B cell (primary cell): ENCODE data around the gene SLC7A5. TPM values are rescaled to one million over a fixed set of nuclear protein-coding genes. Genes with fewer than 3 reads are reported as not detected.

Experiments
- ATAC-seq: fragments of 200-7000 bp; cut with Tn5 transposase; one replicate; pipeline ENCODE4 v1.10.0; 2021; ENCODE audit warnings: low read depth, mild to moderate bottlenecking, moderate number of reproducible peaks, moderate library complexity
- CTCF ChIA-PET: fragments of 350-600 bp; sonication (Branson Sonifier 250); formaldehyde crosslinking; loops from one replicate; lab custom pipeline; 2021; ENCODE audit warnings: antibody characterized with exemption, inconsistent platforms; lab: Charles Lee
- POLR2A ChIA-PET: fragments of 350-600 bp; sonication (Branson Sonifier 250); formaldehyde crosslinking; loops from one replicate; lab custom pipeline; 2021; ENCODE audit warnings: antibody characterized with exemption; lab: Charles Lee
- DNase-seq: peaks from one replicate; pipeline ENCODE4 v3.0.0; 2013
- H2AFZ ChIP-seq: 2 replicates; pipeline ENCODE4 v1.6.1; 2012; ENCODE audit warnings: mild to moderate bottlenecking, low read depth, low read length; ENCODE audit not compliant: insufficient read depth, poor library complexity, severe bottlenecking
- H3K27ac ChIP-seq, 2 donors: 1 replicate in 1 of 2; 2 replicates in 1 of 2; pipeline ENCODE4 v1.5.1; 2012 to 2013; ENCODE audit warnings: low read length in 2 of 2, mild to moderate bottlenecking in 2 of 2, moderate library complexity in 1 of 2
- H3K27me3 ChIP-seq, 4 experiments: fragments of 200-600 bp in 1 of 4; sonication (generic) in 1 of 4; replicated peaks in 1 of 4; 1 replicate in 2 of 4; 2 replicates in 2 of 4; pipeline versions ENCODE4 v1.6.1 to v1.7.0; 2013 to 2016; ENCODE audit warnings: low read length in 3 of 4, mild to moderate bottlenecking in 2 of 4, mixed read lengths in 1 of 4, moderate library complexity in 1 of 4; ENCODE audit not compliant: insufficient read depth in 4 of 4, control insufficient read depth in 3 of 4; ENCODE audit errors: control extremely low read depth in 1 of 4
- H3K36me3 ChIP-seq, 2 experiments: replicated peaks in 1 of 2; 1 replicate in 1 of 2; 2 replicates in 1 of 2; pipeline versions ENCODE4 v1.6.1 to v1.7.1; 2013; ENCODE audit warnings: low read length in 1 of 2; ENCODE audit not compliant: insufficient read depth in 2 of 2, control insufficient read depth in 1 of 2; ENCODE audit errors: control extremely low read depth in 1 of 2, extremely low read depth in 1 of 2
- H3K4me1 ChIP-seq, 2 donors: fragments of 200-600 bp in 1 of 2; sonication (generic) in 1 of 2; 1 replicate in 1 of 2; 2 replicates in 1 of 2; pipeline versions ENCODE4 v1.5.1 to v1.6.1; 2013 to 2017; ENCODE audit warnings: low read length in 2 of 2; ENCODE audit not compliant: control insufficient read depth in 2 of 2, insufficient read depth in 2 of 2
- H3K4me2 ChIP-seq: replicated peaks from 2 replicates; pipeline ENCODE3; 2012; ENCODE audit warnings: mild to moderate bottlenecking, low read depth, low read length; ENCODE audit not compliant: poor library complexity, severe bottlenecking
- H3K4me3 ChIP-seq, 5 experiments: fragments of 200-600 bp in 1 of 5; sonication (generic) in 1 of 5; 1 replicate in 3 of 5; 2 replicates in 2 of 5; pipeline versions ENCODE4 v1.5.1 to v1.7.0; 2011 to 2016; ENCODE audit warnings: low read length in 4 of 5, mild to moderate bottlenecking in 4 of 5, low read depth in 2 of 5, control low read depth in 1 of 5, moderate library complexity in 1 of 5; ENCODE audit not compliant: insufficient read depth in 1 of 5; ENCODE audit errors: control extremely low read depth in 1 of 5, extremely low read depth in 1 of 5
- H3K79me2 ChIP-seq: fragments of 200-600 bp; sonication (generic); one replicate; pipeline ENCODE4 v1.6.0; 2016; ENCODE audit warnings: low read length; ENCODE audit not compliant: control insufficient read depth, insufficient read depth
- H3K9ac ChIP-seq: fragments of 200-600 bp; sonication (generic); 2 replicates; pipeline ENCODE4 v1.6.1; 2017; ENCODE audit warnings: mild to moderate bottlenecking, low read length, moderate library complexity
- H3K9me3 ChIP-seq, 3 donors: one replicate each; pipeline versions ENCODE4 v1.6.1 to v1.7.1; 2013; ENCODE audit warnings: low read length in 2 of 3; ENCODE audit not compliant: control insufficient read depth in 2 of 3, insufficient read depth in 1 of 3; ENCODE audit errors: control extremely low read depth in 1 of 3
- H4K20me1 ChIP-seq: 2 replicates; pipeline ENCODE4 v1.6.0; 2012; ENCODE audit warnings: mild to moderate bottlenecking, low read length; ENCODE audit not compliant: insufficient read depth, control insufficient read depth, poor library complexity, severe bottlenecking
- H3K27ac Mint-ChIP-seq: one replicate; pipeline ENCODE4 v1.8.0; 2021; ENCODE audit warnings: mixed read lengths
- H3K27me3 Mint-ChIP-seq: one replicate; pipeline ENCODE4 v1.8.0; 2021; ENCODE audit warnings: mixed read lengths
- H3K4me1 Mint-ChIP-seq: one replicate; pipeline ENCODE4 v1.8.0; 2021; ENCODE audit warnings: mixed read lengths
- H3K4me3 Mint-ChIP-seq: one replicate; pipeline ENCODE4 v1.8.0; 2021; ENCODE audit warnings: mixed read lengths
- H3K9me3 Mint-ChIP-seq: one replicate; pipeline ENCODE4 v1.8.0; 2022; ENCODE audit warnings: mixed read lengths; ENCODE audit not compliant: insufficient read depth
- EZH2 ChIP-seq: IDR thresholded peaks from 2 replicates; pipeline ENCODE4 v1.6.1; 2012; ENCODE audit warnings: borderline replicate concordance, low read depth, mild to moderate bottlenecking, moderate library complexity, low read length; ENCODE audit not compliant: insufficient read depth, poor library complexity, severe bottlenecking
- WGBS: methylation state at CpG from one replicate; pipeline ENCODE4 v1.1.5; 2013; ENCODE audit warnings: missing lambda C conversion rate; ENCODE audit not compliant: insufficient coverage; 5-methylcytosine and 5-hydroxymethylcytosine counted together
- intact Hi-C: fragments of 100-400 bp; cut with micrococcal nuclease; formaldehyde crosslinking; loops from one replicate; pipeline ENCODE4 v1.10.0; 2022
- polyA plus RNA-seq: library from polyadenylated mRNA; depleted of rRNA; stranded (reverse); fragments of >200 nt; gene quantifications from 2 replicates; pipeline ENCODE4 v1.2.3, GENCODE V29; 2012
- total RNA-seq, 2 donors: library from RNA; stranded (reverse); fragments of 120-200 nt in 1 of 2; gene quantifications; 1 replicate in 1 of 2; 2 replicates in 1 of 2; pipeline versions ENCODE4 v1.2.3 to v1.2.4, GENCODE V29; 2013 to 2022
- TF ChIP-seq, protein P1 (sequence below): fragments of 200-600 bp; IDR thresholded peaks from one replicate; pipeline ENCODE4 v1.8.0; 2022; ENCODE audit warnings: antibody characterized with exemption, mild to moderate bottlenecking

The SLC7A5 gene
- total and polyA plus RNA-seq, 2 donors (not counting 1 experiment from before 2014, with no cell fraction given): 2.5 to 20.9 TPM

DNA sequence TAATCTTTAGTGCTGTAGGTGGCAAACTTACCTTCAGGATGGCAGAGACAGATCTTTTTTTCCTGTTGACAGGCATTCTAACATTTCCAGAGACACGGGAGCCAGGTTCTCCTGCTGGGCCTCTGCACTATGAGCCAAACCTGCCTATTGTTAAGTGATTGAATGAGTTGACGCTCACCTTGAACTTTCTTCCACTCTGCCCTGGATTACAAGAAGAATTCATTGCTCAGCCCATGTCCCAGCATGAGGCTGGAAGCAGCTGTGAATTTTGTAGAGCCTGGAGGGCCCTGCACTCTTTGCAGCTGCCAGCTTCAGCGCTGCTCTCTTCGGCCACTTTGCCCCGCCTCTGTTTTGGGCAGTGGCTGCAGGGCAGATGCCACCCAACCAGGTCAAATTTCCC is 9.4 kb upstream of the SLC7A5 start:
- TF ChIP-seq EZH2: no peak
- TF ChIP-seq, protein P1, sequence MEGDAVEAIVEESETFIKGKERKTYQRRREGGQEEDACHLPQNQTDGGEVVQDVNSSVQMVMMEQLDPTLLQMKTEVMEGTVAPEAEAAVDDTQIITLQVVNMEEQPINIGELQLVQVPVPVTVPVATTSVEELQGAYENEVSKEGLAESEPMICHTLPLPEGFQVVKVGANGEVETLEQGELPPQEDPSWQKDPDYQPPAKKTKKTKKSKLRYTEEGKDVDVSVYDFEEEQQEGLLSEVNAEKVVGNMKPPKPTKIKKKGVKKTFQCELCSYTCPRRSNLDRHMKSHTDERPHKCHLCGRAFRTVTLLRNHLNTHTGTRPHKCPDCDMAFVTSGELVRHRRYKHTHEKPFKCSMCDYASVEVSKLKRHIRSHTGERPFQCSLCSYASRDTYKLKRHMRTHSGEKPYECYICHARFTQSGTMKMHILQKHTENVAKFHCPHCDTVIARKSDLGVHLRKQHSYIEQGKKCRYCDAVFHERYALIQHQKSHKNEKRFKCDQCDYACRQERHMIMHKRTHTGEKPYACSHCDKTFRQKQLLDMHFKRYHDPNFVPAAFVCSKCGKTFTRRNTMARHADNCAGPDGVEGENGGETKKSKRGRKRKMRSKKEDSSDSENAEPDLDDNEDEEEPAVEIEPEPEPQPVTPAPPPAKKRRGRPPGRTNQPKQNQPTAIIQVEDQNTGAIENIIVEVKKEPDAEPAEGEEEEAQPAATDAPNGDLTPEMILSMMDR: no peak
- CTCF ChIA-PET: no interaction called here
- H3K9ac ChIP-seq: no peak overlapping the region
- WGBS: 100% methylated on average over 4 of the region's 5 CpGs
- H3K9me3 ChIP-seq: no peaks in the 10 kb centered on the region
- intact Hi-C loops: loop anchor here (10.0 kb wide), 1 partner anchor 556 kb away; no protein-coding TSS in a partner anchor
- Mint-ChIP-seq H3K4me1 (peaks cover 7% of the 10 kb centered on the region), H3K9me3 (peaks cover 2% of the 10 kb centered on the region), H3K4me3 (no peak overlapping the region), H3K27ac (no peak overlapping the region), H3K27me3 (peaks cover 23% of the 10 kb centered on the region)
- POLR2A ChIA-PET: no interaction called here
- ATAC-seq (no peak), DNase-seq (no peak)
- no peak overlapping the region for H3K4me3 ChIP-seq
- no peaks in the 10 kb centered on the region for H4K20me1 ChIP-seq
- H3K36me3 ChIP-seq: no peaks in the 10 kb centered on the region
- H3K27ac ChIP-seq: no peak overlapping the region
- no peaks in the 10 kb centered on the region for H3K79me2 ChIP-seq
- peaks cover 0 to 7% (median 1%) of the 10 kb centered on the region in 4 experiments for H3K27me3 ChIP-seq
- H3K4me1 ChIP-seq: no peaks in the 10 kb centered on the region
- H3K4me2 ChIP-seq: no peak overlapping the region
- no peak overlapping the region for H2AFZ ChIP-seq

DNA sequence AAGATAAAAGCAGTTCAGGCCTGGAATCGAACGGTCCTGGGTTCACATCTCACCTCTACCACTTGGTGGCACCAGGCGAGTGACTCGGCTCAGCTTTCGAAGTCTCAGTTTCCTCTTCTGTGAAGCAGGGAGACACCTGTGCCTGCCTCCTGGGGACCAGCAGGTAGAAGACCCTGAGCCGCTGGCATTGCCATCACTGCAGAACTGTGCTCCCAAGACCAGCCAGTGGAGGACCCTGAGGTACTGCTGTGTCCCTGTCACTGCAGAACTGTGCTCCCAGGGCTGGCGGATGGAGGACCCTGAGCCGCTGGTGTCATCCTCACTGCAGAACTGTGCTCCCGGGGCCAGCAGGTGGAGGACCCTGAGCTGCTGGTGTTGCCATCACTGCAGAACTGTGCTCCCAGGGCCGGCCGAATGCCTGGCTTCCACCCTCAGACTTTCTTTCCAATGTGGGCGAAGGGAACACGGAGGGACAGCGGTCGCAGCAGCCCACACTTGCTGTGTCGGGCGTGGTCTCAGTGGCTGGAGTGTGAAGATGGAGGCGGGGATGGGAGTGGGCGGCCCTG is 8.7 kb upstream of the SLC7A5 start:
- POLR2A ChIA-PET: no interaction called here
- DNase-seq (no peak), ATAC-seq (no peak)
- Histone ChIP-seq H3K79me2 (no peaks in the 10 kb centered on the region), H3K27ac (no peak overlapping the region), H3K4me3 (no peak overlapping the region), H3K4me1 (no peaks in the 10 kb centered on the region), H3K9ac (no peak overlapping the region), H3K36me3 (no peaks in the 10 kb centered on the region), H3K27me3 (peaks cover 0 to 7% (median 1%) of the 10 kb centered on the region in 4 experiments), H3K9me3 (no peaks in the 10 kb centered on the region), H4K20me1 (no peaks in the 10 kb centered on the region), H2AFZ (no peak overlapping the region), H3K4me2 (no peak overlapping the region)
- Mint-ChIP-seq H3K27ac (no peak overlapping the region), H3K4me3 (no peak overlapping the region), H3K9me3 (peaks cover 2% of the 10 kb centered on the region), H3K4me1 (peaks cover 7% of the 10 kb centered on the region), H3K27me3 (peaks cover 23% of the 10 kb centered on the region)
- TF ChIP-seq EZH2: no peak
- TF ChIP-seq, protein P1: no peak
- 78% methylated on average over 16 of the region's 19 CpGs for WGBS
- intact Hi-C loops: loop anchor here (10.0 kb wide), 1 partner anchor 557 kb away; no protein-coding TSS in a partner anchor
- CTCF ChIA-PET: no interaction called here
